Activated naive CD4-positive, alpha-beta T cell treated with anti-CD3 and anti-CD28 coated beads, Interleukin-2, amount 10 ng/mL, durations not matched to agents 7 days and 5 days (primary cell): ENCODE results near the gene HHIP.

Experiments
- CTCF ChIA-PET: fragments of 350-600 bp; sonication (Branson Sonifier 250); formaldehyde crosslinking; loops from one replicate; lab custom pipeline; 2021; ENCODE audit warnings: antibody characterized with exemption; lab: Charles Lee
- DNase-seq: peaks from one replicate; pipeline ENCODE4 v3.0.0-alpha.2; 2020
- H3K27ac Mint-ChIP-seq: one replicate; pipeline ENCODE4 v1.8.0; 2021; ENCODE audit warnings: mild to moderate bottlenecking, moderate library complexity, mixed read lengths
- H3K27me3 Mint-ChIP-seq: one replicate; pipeline ENCODE4 v1.8.0; 2021; ENCODE audit warnings: mild to moderate bottlenecking, mixed read lengths
- H3K36me3 Mint-ChIP-seq: one replicate; pipeline ENCODE4 v1.8.0; 2021; ENCODE audit warnings: mixed read lengths
- H3K4me1 Mint-ChIP-seq: one replicate; pipeline ENCODE4 v1.8.0; 2021; ENCODE audit warnings: mixed read lengths
- H3K4me3 Mint-ChIP-seq: one replicate; pipeline ENCODE4 v1.8.0; 2021; ENCODE audit warnings: mild to moderate bottlenecking, moderate library complexity, mixed read lengths
- H3K9me3 Mint-ChIP-seq: one replicate; pipeline ENCODE4 v1.8.0; 2021; ENCODE audit warnings: mixed read lengths

The HHIP gene

GRCh38 chr4:144645631-144646522 lies at the start of gene HHIP:
Gene HHIP, plus strand, starts transcription at chr4:144646156. Its CDS starts 520 bp downstream, at chr4:144646676.
- peak within 1 kb of the TSS; percentile 80 for H3K4me3 Mint-ChIP-seq
- CTCF ChIA-PET = interaction anchor here (0.7 kb wide), 1 partner anchor 17 kb away, joined by 3 read pairs; no protein-coding TSS in a partner anchor
- peak; percentile 38 for DNase-seq
- H3K27me3 Mint-ChIP-seq = peaks cover 40% of the 10 kb centered on the region
- no peak within 1 kb of the TSS for H3K27ac Mint-ChIP-seq
- H3K36me3 Mint-ChIP-seq = no peaks in the 10 kb centered on the region
- no peaks in the 10 kb centered on the region for H3K9me3 Mint-ChIP-seq
- H3K4me1 Mint-ChIP-seq = peaks cover 24% of the 10 kb centered on the region

- peaks cover 2% of the 10 kb centered on the region for H3K9me3 Mint-ChIP-seq
- CTCF ChIA-PET = no interaction called here
- no peak overlapping the region for H3K27ac Mint-ChIP-seq
- no peaks in the 10 kb centered on the region for H3K4me1 Mint-ChIP-seq
- H3K36me3 Mint-ChIP-seq = no peaks in the 10 kb centered on the region
- no peaks in the 10 kb centered on the region for H3K27me3 Mint-ChIP-seq
- no peak overlapping the region for H3K4me3 Mint-ChIP-seq
- no peak for DNase-seq
Measured at GRCh38 chr4:144597171-144597570, 48.8 kb upstream of the HHIP start.

GRCh38 chr4:144599621-144600020 lies 46.3 kb upstream of the HHIP start:
- CTCF ChIA-PET = interaction anchor here (1.4 kb wide), 1 partner anchor 14 kb away, joined by 4 read pairs; no protein-coding TSS in a partner anchor
- no peak overlapping the region for H3K4me3 Mint-ChIP-seq
- H3K36me3 Mint-ChIP-seq = no peaks in the 10 kb centered on the region

GRCh38 chr4:144611850-144612249 lies 34.1 kb upstream of the HHIP start:
- Mint-ChIP-seq H3K36me3 (no peaks in the 10 kb centered on the region), H3K27me3 (no peaks in the 10 kb centered on the region), H3K4me1 (no peaks in the 10 kb centered on the region), H3K4me3 (no peak overlapping the region), H3K9me3 (no peaks in the 10 kb centered on the region), H3K27ac (no peak overlapping the region)
- DNase-seq = no peak
- CTCF ChIA-PET = no interaction called here

More at GRCh38 chr4:144599621-144600020, 46.3 kb upstream of the HHIP start:
- H3K9me3 Mint-ChIP-seq = peaks cover 2% of the 10 kb centered on the region
- DNase-seq = no peak
- no peaks in the 10 kb centered on the region for H3K27me3 Mint-ChIP-seq
- H3K27ac Mint-ChIP-seq = no peak overlapping the region
- no peaks in the 10 kb centered on the region for H3K4me1 Mint-ChIP-seq

DNA sequence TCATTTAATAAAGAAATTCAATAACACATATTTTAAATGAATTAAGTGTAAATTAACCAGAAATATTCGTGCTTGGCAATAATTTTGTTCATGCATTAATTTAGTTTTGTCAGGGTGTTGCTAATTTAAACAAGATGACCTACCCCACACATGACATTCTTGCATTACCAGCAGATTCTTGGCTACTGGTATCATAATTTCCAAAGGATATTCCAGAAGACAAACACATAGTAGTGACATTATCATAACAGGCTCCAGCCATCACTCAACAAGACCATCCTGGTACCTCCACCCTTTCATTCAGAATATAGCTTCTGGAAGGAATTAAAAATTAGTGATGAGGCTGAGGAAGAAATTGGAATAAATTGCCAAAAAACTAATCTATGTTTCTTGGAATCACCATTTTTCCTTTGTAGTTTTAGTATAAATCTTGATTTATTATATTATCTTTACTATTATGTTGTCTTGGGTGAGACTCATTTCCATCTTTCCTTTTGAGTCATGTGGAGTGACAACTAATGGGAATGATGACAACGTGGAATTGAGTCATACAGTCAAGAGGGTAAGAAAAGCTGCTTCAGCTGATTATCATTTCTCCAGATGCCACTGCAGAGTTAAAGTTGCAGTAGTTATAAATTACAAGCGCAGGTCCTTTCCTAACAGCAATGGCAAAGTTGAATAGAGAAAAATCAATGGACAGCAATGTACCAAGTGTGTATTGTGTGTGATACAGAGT lies 30.9 kb upstream of the HHIP start:
- H3K9me3 Mint-ChIP-seq = no peaks in the 10 kb centered on the region
- no peak for DNase-seq
- H3K4me3 Mint-ChIP-seq = no peak overlapping the region
- CTCF ChIA-PET = no interaction called here
- no peaks in the 10 kb centered on the region for H3K27me3 Mint-ChIP-seq
- H3K27ac Mint-ChIP-seq = no peak overlapping the region
- H3K36me3 Mint-ChIP-seq = no peaks in the 10 kb centered on the region
- no peaks in the 10 kb centered on the region for H3K4me1 Mint-ChIP-seq

GRCh38 chr4:144621681-144622080 lies 24.3 kb upstream of the HHIP start:
- CTCF ChIA-PET = no interaction called here
- no peak overlapping the region for H3K4me3 Mint-ChIP-seq
- DNase-seq = no peak
- no peaks in the 10 kb centered on the region for H3K36me3 Mint-ChIP-seq
- H3K4me1 Mint-ChIP-seq = no peaks in the 10 kb centered on the region
- no peaks in the 10 kb centered on the region for H3K9me3 Mint-ChIP-seq
- H3K27ac Mint-ChIP-seq = no peak overlapping the region
- no peaks in the 10 kb centered on the region for H3K27me3 Mint-ChIP-seq

DNA sequence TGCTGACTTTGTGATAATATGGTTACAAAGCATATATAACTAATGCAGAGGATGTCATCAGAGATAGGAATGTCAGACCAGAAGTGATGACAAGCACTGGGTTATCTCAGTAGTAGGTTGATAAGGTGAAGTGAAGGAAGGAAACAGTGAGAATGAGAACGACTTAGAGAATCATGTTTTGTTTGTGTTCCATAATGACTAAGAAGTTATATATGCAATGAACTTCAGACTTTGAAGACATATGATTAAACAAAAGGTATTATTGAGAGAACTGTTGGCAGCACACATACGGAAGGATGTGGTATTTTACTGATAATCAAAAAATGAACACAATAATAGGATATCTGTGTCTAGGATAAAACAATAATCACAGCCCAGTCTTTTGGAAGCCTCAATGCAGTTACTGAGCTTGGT lies 18.3 kb upstream of the HHIP start:
- no peak for DNase-seq
- Mint-ChIP-seq H3K27me3 (no peaks in the 10 kb centered on the region), H3K9me3 (no peaks in the 10 kb centered on the region), H3K4me1 (no peaks in the 10 kb centered on the region), H3K4me3 (no peak overlapping the region), H3K36me3 (no peaks in the 10 kb centered on the region), H3K27ac (no peak overlapping the region)
- CTCF ChIA-PET = no interaction called here

DNA sequence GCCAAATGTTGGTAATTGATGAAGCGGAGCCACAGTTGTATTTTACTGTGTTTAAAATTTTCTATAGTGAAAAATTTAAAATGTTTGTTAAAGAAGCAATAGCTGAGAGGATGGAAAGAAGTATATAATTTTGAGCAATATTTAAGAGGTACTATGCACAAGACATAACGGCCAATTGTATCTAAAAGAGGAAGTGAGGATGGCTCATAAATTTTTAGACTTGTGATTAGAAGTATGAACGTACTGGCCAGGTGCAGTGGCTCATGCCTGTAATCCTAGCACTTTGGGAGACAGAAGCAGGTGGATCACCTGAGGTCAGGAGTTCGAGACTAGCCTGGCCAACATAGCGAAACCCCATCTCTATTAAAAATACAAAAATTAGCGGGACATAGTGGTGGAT lies 12.7 kb upstream of the HHIP start:
- Mint-ChIP-seq H3K4me3 (no peak overlapping the region), H3K27ac (no peak overlapping the region), H3K9me3 (no peaks in the 10 kb centered on the region), H3K36me3 (no peaks in the 10 kb centered on the region), H3K4me1 (no peaks in the 10 kb centered on the region), H3K27me3 (no peaks in the 10 kb centered on the region)
- CTCF ChIA-PET = no interaction called here
- DNase-seq = no peak

DNA sequence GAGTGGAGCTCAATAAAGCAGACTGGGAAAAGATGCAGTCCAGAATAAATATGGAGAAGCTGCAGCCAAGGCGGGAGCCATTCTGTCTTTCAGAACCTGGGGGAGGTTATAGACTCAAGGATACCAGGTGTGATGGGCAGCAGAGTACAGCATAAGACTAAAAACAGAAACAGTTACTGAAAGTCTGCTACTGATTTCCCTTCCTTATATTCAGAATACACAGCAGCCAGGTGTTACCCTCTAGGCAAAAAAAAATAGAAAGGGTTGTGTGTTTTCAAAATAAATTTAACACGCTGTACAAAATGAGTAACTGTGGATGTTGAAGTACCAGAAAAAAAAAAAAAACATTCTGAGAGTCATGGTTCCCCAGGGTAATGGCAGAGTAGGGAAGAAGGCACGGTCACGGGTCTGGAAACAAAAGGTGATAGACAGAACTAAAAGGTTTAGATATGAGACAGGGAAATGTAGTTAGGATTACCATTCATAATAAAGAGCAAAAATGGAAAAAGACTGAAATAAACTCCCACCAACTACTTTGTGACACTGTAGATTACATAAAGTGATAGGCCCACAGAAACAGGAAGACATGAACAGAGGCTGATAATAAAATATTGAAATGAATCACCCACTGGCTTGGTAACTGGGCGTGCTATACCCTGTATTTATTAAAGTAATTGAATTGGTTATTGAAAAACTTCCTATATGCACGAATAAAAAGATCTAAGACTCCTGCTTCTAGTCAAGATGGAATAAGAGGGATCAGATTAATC lies 10.8 kb upstream of the HHIP start:
- CTCF ChIA-PET = no interaction called here
- no peak overlapping the region for H3K4me3 Mint-ChIP-seq
- H3K9me3 Mint-ChIP-seq = no peaks in the 10 kb centered on the region
- H3K27ac Mint-ChIP-seq = no peak overlapping the region
- DNase-seq = no peak
- H3K4me1 Mint-ChIP-seq = no peaks in the 10 kb centered on the region
- no peaks in the 10 kb centered on the region for H3K36me3 Mint-ChIP-seq
- no peaks in the 10 kb centered on the region for H3K27me3 Mint-ChIP-seq

DNA sequence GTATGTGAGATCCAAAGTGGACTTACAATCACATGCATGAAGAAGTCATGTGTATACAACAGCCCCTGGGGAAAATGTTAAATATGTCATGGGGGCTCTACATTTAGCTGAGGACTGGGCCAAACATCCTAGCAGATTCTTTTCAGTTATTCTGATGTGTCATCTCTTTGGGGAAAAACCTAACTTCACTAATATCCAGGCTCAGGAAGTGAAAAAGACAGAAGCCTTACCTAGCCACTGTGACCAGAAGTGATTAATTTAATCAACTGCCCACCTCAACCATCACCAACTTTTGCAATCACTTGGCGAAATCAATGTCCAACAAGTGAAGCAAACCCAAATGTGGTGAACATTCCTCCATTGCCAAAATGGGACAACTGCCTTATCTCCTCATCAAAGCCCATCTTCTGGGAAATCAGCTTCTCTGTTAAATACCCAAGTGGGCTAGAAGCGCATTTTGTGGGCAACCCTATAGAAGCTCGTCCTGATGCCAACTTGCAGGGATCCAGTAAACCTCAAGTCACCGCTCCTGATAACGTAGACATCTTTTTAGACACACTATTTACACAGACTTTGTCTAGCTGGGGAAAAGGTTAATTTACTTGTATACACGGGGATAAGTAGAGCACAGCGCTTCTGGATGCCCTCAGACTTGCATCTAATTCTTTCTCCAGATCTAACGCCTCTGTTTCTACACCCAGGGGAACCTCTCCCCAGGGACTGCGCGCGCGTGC lies 1.4 kb upstream of the HHIP start:
- H3K9me3 Mint-ChIP-seq = no peaks in the 10 kb centered on the region
- CTCF ChIA-PET = no interaction called here
- no peak overlapping the region for H3K4me3 Mint-ChIP-seq
- peaks cover 24% of the 10 kb centered on the region for H3K4me1 Mint-ChIP-seq
- H3K36me3 Mint-ChIP-seq = no peaks in the 10 kb centered on the region
- peaks cover 40% of the 10 kb centered on the region for H3K27me3 Mint-ChIP-seq
- H3K27ac Mint-ChIP-seq = no peak overlapping the region
- DNase-seq = no peak

DNA sequence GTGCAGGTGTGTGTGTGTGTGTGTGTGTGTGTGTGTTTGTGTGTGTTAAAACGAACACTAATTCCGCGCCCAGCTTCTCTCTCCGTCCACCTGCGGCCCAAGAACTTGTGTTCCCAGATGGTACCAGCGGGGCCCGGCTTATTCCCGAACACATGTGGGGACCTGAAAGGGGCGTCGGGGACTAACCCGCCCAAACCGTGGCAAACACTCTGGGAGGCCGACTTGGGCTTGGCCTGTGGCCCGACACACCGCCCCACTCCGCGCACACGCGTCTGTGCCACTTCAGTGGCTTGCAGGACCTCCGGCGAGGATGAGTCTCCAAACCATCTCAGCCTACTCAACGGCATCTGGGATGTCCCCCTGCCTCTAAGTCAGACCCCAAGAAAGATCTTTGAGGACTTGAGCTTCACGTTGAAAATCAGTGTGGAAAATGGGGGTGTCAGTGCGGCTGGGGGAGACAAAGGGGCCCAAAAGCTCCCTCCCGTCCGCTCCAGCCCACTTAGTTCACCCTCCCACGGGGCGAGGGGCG lies 790 bp upstream of the HHIP start:
- Mint-ChIP-seq H3K4me1 (peaks cover 24% of the 10 kb centered on the region), H3K27ac (no peak overlapping the region), H3K4me3 (no peak overlapping the region), H3K27me3 (peaks cover 40% of the 10 kb centered on the region), H3K9me3 (no peaks in the 10 kb centered on the region), H3K36me3 (no peaks in the 10 kb centered on the region)
- CTCF ChIA-PET = no interaction called here
- no peak for DNase-seq

DNA sequence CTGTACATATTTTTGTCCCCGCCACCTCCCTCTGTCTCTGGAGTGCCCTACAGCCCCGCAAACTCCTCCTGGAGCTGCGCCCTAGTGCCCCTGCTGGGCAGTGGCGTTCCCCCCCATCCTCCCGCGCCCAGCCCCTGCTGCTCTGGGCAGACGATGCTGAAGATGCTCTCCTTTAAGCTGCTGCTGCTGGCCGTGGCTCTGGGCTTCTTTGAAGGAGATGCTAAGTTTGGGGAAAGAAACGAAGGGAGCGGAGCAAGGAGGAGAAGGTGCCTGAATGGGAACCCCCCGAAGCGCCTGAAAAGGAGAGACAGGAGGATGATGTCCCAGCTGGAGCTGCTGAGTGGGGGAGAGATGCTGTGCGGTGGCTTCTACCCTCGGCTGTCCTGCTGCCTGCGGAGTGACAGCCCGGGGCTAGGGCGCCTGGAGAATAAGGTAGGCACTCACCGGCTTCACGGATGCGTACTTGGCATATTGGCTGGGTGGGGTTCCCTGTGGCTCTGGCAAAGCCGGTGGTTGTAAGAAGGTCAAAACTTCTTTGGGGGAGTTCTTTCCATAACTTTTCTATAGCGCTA lies 653 bp downstream of the HHIP start:
- H3K36me3 Mint-ChIP-seq = no peaks in the 10 kb centered on the region
- peaks cover 40% of the 10 kb centered on the region for H3K27me3 Mint-ChIP-seq
- H3K9me3 Mint-ChIP-seq = no peaks in the 10 kb centered on the region
- H3K4me3 Mint-ChIP-seq = peak overlapping the region; percentile 80
- DNase-seq = peak; percentile 23
- no peak overlapping the region for H3K27ac Mint-ChIP-seq
- peaks cover 24% of the 10 kb centered on the region for H3K4me1 Mint-ChIP-seq
- CTCF ChIA-PET = interaction anchor here (0.7 kb wide), 1 partner anchor 16 kb away, joined by 3 read pairs; no protein-coding TSS in a partner anchor

DNA sequence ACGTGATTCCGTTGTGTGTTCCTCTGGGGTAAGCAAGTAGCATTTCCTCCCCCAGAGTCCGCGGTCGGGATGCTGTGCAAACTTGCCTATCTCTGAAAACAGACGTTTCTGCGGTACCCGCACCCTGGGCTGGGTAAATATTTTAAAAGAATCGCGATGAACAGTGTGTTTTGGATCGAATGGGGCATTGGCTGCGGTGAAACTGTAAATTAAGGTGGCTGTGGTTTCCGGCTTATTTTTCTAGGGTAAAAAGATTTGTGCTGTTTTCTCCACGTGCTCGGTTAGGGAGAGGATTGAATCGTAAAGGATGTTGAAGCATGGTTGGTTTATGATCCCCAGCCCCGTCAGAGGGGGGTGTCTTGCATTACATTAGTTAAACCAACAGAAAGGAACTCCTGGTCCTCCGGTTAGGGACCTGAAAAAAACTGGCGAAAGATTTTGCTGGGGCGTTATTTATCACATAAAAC lies 1.2 kb downstream of the HHIP start:
- H3K27me3 Mint-ChIP-seq = peaks cover 40% of the 10 kb centered on the region
- no peaks in the 10 kb centered on the region for H3K36me3 Mint-ChIP-seq
- peak overlapping the region; percentile 80 for H3K4me3 Mint-ChIP-seq
- CTCF ChIA-PET = interaction anchor here (0.7 kb wide), 1 partner anchor 16 kb away, joined by 3 read pairs; no protein-coding TSS in a partner anchor
- H3K4me1 Mint-ChIP-seq = peaks cover 24% of the 10 kb centered on the region
- H3K27ac Mint-ChIP-seq = no peak overlapping the region
- DNase-seq = peak; percentile 30
- H3K9me3 Mint-ChIP-seq = no peaks in the 10 kb centered on the region
